NCI-H2107 treated with DMSO at 0.1 percent for 48 hours (cell line): ENCODE data around the gene KRTAP10-5.
"Not testable (repeated sequence)": the region's sequence is repeated elsewhere in the genome, so short reads cannot be mapped to it uniquely, and the experiment has no call there.

Source experiments
- DNase-seq: peaks from one replicate; lab custom pipeline; 2025; ENCODE audit not compliant: unreplicated experiment; lab: John Stamatoyannopoulos, UW

KRTAP10-5 gene

DNA sequence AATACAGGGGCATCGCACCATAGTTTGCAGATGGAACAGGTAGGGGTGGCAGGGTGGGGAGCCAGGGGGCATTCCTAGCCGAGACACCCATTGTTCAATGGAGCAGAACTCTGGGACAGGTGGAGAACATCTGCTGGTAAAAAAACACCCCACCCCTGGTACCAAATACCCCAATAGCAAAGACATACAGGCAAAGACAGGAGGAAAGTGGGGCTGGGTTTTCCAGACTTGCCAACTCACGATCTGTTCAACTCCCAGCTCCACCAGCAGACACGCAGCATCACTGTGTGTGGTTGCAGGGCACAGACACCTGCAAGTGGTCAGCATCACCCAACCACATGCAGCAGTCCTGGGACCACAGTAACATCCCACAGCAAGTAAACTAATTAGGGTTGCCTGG, 31.1 kb upstream of the KRTAP10-5 start:
- no peak for DNase-seq

GRCh38 chr21:44610157-44610843, 29.9 kb upstream of the KRTAP10-5 start:
- DNase-seq = not testable (repeated sequence)

DNA sequence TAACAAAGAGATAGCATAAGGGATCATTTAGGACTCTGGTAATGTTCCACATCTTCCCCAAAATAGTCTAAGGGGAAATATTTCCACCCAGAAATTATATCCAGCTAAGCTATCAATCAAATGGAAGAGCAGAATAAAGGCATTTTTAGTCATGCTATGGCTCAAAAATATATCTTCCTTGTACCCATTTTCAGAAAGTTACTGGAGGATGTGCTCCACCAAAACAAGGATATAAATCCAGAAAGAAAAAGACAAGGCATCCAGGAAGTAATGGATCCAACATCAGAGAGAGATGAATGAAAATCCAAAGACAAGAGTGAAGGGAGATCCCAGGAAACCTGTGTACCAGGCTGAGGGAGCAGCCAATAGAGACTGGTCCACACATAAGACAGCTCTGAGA, 28.8 kb upstream of the KRTAP10-5 start:
- DNase-seq = no peak

GRCh38 chr21:44606495-44606894, 26.1 kb upstream of the KRTAP10-5 start:
- no peak for DNase-seq

DNA sequence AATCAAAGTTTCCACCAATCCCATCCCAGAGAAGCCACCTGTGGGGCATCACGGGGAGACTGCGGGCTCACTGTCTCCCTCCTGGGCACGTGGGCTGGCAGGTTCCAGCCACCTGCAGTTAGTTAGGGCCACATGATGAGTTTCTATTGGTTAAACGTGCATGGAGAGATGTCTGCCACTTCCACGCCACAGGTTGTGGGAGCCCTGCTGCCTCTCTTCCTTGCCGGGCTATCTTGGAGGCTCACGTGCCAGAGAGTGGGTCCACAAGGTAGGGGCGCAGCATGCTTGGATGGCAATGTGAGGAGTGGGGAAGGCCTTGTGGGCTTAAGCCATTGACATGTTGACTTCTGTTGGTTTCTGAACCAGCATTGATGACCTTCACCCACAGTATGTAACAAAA, 23.5 kb upstream of the KRTAP10-5 start:
- DNase-seq = no peak

- no peak for DNase-seq
Measured at GRCh38 chr21:44603109-44603875, 22.9 kb upstream of the KRTAP10-5 start.

DNA sequence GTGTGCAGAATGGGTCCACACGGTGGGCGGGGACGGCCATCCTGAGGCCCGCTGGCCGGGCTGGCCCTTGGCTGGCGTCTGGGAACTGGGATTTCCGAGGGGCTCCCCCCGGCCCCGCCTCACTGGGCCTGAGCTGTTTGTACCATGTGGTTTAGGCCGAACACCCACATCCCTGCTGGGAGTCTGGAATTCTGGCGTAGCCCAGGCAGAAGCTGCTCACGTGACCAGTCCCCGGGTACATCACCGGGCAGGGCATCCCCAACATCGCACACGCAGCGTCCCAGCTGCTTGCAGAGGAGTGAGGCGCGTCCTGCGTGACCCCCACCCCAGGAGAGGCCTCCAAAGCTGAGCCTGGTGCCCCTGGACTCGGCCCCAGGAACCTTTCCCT, 22.1 kb upstream of the KRTAP10-5 start:
- no peak for DNase-seq

DNA sequence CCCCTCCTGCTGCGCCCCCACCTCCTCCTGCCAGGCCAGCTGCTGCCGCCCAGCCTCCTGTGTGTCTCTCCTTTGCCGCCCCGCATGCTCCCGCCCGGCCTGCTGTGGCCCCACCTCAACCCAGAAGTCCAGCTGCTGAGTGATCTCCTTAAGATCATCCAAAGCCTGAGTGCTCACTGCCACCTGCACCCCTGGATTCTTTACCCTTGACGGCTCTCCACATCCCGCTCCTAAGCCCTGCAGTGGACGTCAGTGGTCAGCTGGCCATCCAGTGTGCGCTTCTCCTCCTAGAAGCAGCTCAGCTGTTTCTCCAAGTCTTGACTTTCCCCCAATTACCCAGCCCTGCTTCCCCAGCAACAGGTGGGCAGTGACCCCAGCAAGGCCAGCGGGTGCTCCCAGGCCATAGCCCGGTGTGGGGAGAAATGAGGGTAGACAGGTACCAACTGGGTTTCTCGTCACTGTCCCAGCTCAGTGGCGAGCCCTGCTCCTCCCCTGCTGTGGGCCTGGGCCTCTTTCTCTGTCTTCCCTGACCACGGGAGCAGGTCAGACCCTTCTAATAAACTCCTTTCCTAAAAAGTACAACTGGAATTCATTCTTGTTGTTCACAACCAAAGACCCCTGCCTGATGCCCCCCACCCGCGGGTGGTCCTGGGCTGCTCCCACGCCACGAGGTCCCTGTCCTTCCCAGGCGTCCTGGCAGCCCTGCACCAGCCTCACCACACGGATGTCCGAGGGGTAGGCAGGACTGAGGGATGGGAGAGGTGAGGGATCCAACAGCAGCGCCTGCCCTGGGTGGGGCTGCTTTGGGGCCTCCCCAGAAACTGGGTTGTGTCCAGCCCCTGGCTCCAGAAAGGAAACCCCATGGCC, 21.4 kb upstream of the KRTAP10-5 start:
- no peak for DNase-seq

DNA sequence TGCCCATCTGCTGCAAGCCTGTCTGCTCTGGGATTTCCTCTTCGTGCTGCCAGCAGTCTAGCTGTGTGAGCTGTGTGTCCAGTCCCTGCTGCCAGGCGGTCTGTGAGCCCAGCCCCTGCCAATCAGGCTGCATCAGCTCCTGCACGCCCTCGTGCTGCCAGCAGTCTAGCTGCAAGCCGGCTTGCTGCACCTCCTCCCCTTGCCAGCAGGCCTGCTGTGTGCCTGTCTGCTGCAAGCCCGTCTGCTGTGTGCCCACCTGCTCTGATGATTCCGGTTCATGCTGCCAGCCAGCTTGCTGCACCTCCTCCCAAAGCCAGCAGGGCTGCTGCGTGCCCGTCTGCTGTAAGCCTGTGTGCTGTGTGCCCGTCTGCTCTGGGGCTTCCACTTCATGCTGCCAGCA, 20.7 kb upstream of the KRTAP10-5 start:
- DNase-seq = not testable (repeated sequence)

GRCh38 chr21:44600118-44600978, 19.9 kb upstream of the KRTAP10-5 start, which contains the start of gene KRTAP10-7:
KRTAP10-7 (plus strand) TSS chr21:44600597; CDS start chr21:44600622, 25 bp downstream.
- DNase-seq = not testable (repeated sequence)

GRCh38 chr21:44599264-44600029, 19.0 kb upstream of the KRTAP10-5 start:
- no peak for DNase-seq

GRCh38 chr21:44598061-44598460, 17.7 kb upstream of the KRTAP10-5 start:
- DNase-seq = no peak

- DNase-seq = no peak
Measured at GRCh38 chr21:44596068-44596725, 15.8 kb upstream of the KRTAP10-5 start.

DNA sequence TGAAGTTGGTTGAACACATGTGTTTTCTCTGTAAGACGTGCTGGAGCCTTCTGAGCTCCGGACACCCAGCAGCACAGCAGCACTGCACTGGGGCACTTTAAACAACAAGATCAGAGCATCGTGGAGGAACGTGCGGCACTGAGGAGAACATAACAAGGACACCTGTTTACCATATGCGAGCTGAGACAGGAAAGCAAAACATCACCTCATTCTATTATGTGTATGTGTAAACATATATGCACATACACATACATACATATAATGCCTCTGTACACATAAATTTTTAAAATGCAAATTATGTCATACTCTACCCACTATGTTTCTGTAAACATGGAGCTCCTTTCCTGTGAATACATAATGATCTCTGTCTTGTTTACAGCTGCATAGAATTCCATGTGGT, 15.1 kb upstream of the KRTAP10-5 start:
- DNase-seq = no peak

DNA sequence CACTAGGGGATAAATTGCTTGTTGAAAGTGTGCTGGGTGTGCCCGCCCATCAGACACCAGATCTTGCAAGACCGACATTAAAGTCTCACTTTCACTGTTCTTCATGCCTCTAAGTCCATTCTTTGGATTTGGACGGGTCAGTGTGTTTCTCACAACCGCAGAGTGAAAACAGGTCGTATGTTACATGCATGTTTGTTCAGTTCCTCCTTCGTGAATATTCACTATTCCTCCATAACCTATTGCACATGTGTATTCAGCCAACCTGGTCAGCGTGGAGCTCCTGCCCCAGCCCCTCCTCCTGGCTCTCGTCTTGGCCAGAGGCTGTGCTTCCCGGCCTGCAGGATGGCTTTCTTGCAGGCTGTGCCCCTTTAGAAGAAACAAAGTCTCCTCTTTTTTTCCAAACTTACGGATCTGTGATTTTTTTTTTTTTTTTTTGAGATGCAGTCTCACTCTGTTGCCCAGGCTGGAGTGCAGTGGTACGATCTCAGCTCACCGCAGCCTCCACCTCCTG, 14.1 kb upstream of the KRTAP10-5 start:
- DNase-seq = no peak

DNA sequence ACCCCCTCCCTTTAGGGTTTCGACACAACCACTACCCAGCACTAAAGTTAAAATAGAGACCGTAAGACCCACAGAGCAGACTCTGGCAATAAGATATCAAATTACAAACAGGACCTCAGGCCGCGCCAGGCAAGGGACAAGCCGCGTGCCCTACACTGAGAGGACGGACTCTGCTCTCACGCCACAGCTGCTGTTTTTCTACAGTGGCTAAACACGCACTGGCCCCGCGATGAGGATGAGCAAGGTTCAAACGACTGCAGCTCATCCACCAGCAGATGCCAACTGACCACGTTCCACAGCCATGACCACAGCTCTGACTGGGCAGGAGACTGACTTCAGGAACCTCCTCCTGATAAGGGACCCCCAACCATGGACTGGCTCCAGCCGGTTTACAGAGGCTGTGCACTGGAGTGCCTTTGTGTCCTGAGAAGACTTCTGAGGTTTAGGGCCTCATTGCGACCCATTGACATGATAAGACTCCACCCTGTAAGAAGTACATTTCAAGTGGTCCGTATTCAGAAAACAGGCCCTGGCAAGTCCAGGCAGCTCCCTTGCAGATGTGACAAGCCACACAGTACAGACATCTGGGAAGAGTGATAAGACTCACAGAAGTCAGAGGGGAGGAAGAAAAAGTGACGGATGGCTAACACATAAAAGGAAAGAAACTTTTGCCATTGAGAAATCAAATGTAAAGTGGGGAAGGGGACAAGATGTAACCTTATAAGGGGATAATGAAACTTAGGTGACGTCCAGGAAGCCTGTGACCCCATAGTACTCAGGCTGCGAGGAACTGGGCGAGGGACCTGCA, 13.4 kb upstream of the KRTAP10-5 start:
- no peak for DNase-seq

DNA sequence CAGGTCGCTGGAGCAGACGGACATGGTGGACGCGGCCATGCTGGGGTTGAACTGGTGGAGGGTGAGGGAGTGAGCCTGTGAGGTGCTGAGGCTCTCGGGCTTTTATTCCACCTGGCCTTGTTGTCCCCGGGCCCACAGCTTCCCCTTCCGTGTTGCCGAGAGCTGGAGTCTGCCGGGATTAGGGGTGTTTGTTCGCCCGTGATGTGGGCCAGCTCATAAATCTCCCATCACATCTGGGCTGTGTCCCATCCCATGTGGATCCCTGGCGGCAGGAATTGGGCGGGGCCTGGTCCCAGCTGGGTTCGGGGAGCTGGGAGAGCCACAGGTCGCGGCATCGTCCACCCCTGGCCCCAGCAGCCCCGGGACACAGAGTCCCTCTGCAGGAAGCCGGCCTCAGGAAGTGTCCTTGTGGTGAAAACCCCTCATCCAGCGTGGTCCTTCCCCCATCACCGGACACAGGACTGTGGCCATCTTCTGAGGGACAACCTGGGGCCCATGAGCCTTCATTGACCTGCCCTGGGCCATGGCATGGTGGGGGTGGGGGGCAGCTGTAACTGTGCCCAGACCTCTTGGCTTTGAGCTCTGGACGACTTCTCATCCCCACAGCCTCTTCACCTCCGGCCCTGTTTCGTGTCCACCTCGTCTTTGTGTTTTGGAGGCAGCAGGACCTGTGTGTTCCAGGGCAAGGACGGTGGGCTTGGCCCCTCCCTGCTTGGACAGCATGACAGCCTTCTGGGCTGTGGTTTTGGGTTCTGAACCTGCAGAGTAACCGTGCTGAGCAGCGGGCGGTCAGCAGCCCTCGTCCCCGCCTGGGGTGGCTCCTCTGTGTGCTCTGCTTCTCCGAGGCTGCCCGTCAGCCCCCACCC, 12.3 kb upstream of the KRTAP10-5 start, which contains the start of gene KRTAP10-6:
KRTAP10-6 (minus strand) TSS at position 60 of the 866 bp plus-strand sequence; CDS start at position 39, 21 bp downstream.
- DNase-seq = no peak
